Activated CD8-positive, alpha-beta memory T cell treated with anti-CD3 and anti-CD28 coated beads for 4 hours (primary cell): ENCODE results near the gene UST.
"Not testable (repeated sequence)": the region's sequence is repeated elsewhere in the genome, so short reads cannot be mapped to it uniquely, and the experiment has no call there.

Experiments
- DNase-seq, 2 donors: peaks; one replicate each; pipeline ENCODE4 v3.0.0-alpha.2; 2020; ENCODE audit warnings: low read depth in 2 of 2

The UST gene

GRCh38 chr6:148973538-148974208 lies 226.8 kb downstream of the UST start:
- DNase-seq: no peak

GRCh38 chr6:148974351-148974750 lies 227.5 kb downstream of the UST start:
- DNase-seq: no peak

- DNase-seq: not testable (repeated sequence)
Measured at GRCh38 chr6:148978298-148978697, 231.5 kb downstream of the UST start.

GRCh38 chr6:148979014-148979901 lies 232.4 kb downstream of the UST start:
- DNase-seq: no peak

GRCh38 chr6:148980234-148980633 lies 233.4 kb downstream of the UST start:
- no peak for DNase-seq

GRCh38 chr6:148981515-148981914 lies 234.7 kb downstream of the UST start:
- DNase-seq: no peak

GRCh38 chr6:148983101-148983761 lies 236.4 kb downstream of the UST start:
- DNase-seq: no peak

- DNase-seq: no peak
Measured at GRCh38 chr6:148983966-148984365, 237.1 kb downstream of the UST start.

- DNase-seq: no peak
Measured at GRCh38 chr6:148984531-148985056, 237.8 kb downstream of the UST start.

GRCh38 chr6:148985499-148985898 lies 238.7 kb downstream of the UST start:
- DNase-seq: no peak

GRCh38 chr6:148986608-148987007 lies 239.8 kb downstream of the UST start:
- DNase-seq: no peak

GRCh38 chr6:148987982-148988381 lies 241.2 kb downstream of the UST start:
- no peak for DNase-seq

- DNase-seq: no peak
Measured at GRCh38 chr6:148989585-148989984, 242.8 kb downstream of the UST start.

- no peak for DNase-seq
Measured at GRCh38 chr6:148990403-148990802, 243.6 kb downstream of the UST start.

GRCh38 chr6:148996815-148997214 lies 250.0 kb downstream of the UST start:
- DNase-seq: no peak

- DNase-seq: no peak
Measured at GRCh38 chr6:148997865-148998264, 251.0 kb downstream of the UST start.

- no peak for DNase-seq
Measured at GRCh38 chr6:148998704-148999103, 251.9 kb downstream of the UST start.

GRCh38 chr6:148999501-148999900 lies 252.7 kb downstream of the UST start:
- no peak for DNase-seq

- no peak for DNase-seq
Measured at GRCh38 chr6:148999929-149000468, 253.2 kb downstream of the UST start.

- DNase-seq: no peak
Measured at GRCh38 chr6:149001422-149001821, 254.6 kb downstream of the UST start.

GRCh38 chr6:149003560-149003959 lies 256.7 kb downstream of the UST start:
- no peak for DNase-seq

GRCh38 chr6:149004664-149005063 lies 257.8 kb downstream of the UST start:
- DNase-seq: no peak
